Astrocyte (in vitro differentiated cells and primary cell): ENCODE data around the gene IQGAP2. TPM values are rescaled to one million over a fixed set of nuclear protein-coding genes. Genes with fewer than 3 reads are reported as not detected.

Source experiments
- DNase-seq: peaks from one replicate; pipeline ENCODE4 v3.0.0-alpha.2; 2010; ENCODE audit warnings: low read depth
- FAIRE-seq: peaks from 2 replicates; lab custom pipeline; 2011; peaks lifted over from hg19 to GRCh38; lab: Jason Lieb, UNC
- H2AFZ ChIP-seq: 2 replicates; pipeline ENCODE4 v1.6.0; 2012; ENCODE audit warnings: low read depth, low read length, inconsistent platforms
- H3K27ac ChIP-seq: 2 replicates; pipeline ENCODE4 v1.5.1; 2011; ENCODE audit warnings: low read depth, low read length, inconsistent platforms
- H3K27me3 ChIP-seq: 2 replicates; pipeline ENCODE4 v1.6.0; 2011; ENCODE audit warnings: low read length, inconsistent platforms; ENCODE audit not compliant: insufficient read depth
- H3K36me3 ChIP-seq: 2 replicates; pipeline ENCODE4 v1.5.1; 2011; ENCODE audit warnings: low read length, inconsistent platforms; ENCODE audit not compliant: insufficient read depth
- H3K4me1 ChIP-seq: 2 replicates; pipeline ENCODE4 v1.5.1; 2011; ENCODE audit warnings: low read length, inconsistent platforms; ENCODE audit not compliant: insufficient read depth
- H3K4me2 ChIP-seq: 2 replicates; pipeline ENCODE4 v1.6.0; 2012; ENCODE audit warnings: low read length, inconsistent platforms
- H3K4me3 ChIP-seq: 2 replicates; pipeline ENCODE4 v1.5.1; 2011; ENCODE audit warnings: low read depth, mild to moderate bottlenecking, low read length, inconsistent platforms; ENCODE audit not compliant: insufficient read depth
- H3K79me2 ChIP-seq: 2 replicates; pipeline ENCODE4 v1.6.0; 2012; ENCODE audit warnings: mild to moderate bottlenecking, low read length, inconsistent platforms; ENCODE audit not compliant: insufficient read depth
- H3K9ac ChIP-seq: 2 replicates; pipeline ENCODE4 v1.6.0; 2012; ENCODE audit warnings: mild to moderate bottlenecking, low read length, inconsistent platforms
- H3K9me3 ChIP-seq: 2 replicates; pipeline ENCODE4 v1.5.1; 2012; ENCODE audit warnings: low read depth, mild to moderate bottlenecking, low read length, inconsistent platforms; ENCODE audit not compliant: insufficient read depth
- H4K20me1 ChIP-seq: 2 replicates; pipeline ENCODE4 v1.6.0; 2012; ENCODE audit warnings: low read length, inconsistent platforms; ENCODE audit not compliant: insufficient read depth
- H3K27ac Mint-ChIP-seq: one replicate; pipeline ENCODE4 v1.8.0; 2021; ENCODE audit warnings: mild to moderate bottlenecking, mixed read lengths; ENCODE audit not compliant: unreplicated experiment
- H3K27me3 Mint-ChIP-seq: one replicate; pipeline ENCODE4 v1.8.0; 2021; ENCODE audit warnings: low read depth, mixed read lengths; ENCODE audit not compliant: unreplicated experiment
- H3K36me3 Mint-ChIP-seq: one replicate; pipeline ENCODE4 v1.8.0; 2021; ENCODE audit warnings: low read depth, mixed read lengths; ENCODE audit not compliant: unreplicated experiment
- H3K4me1 Mint-ChIP-seq: one replicate; pipeline ENCODE4 v1.8.0; 2021; ENCODE audit warnings: low read depth, mixed read lengths; ENCODE audit not compliant: unreplicated experiment
- H3K4me3 Mint-ChIP-seq: one replicate; pipeline ENCODE4 v1.8.0; 2021; ENCODE audit warnings: mild to moderate bottlenecking, moderate library complexity, mixed read lengths; ENCODE audit not compliant: unreplicated experiment
- H3K9me3 Mint-ChIP-seq: one replicate; pipeline ENCODE4 v1.8.0; 2021; ENCODE audit warnings: mild to moderate bottlenecking, mixed read lengths; ENCODE audit not compliant: unreplicated experiment
- EZH2 ChIP-seq: IDR thresholded peaks from 2 replicates; pipeline ENCODE4 v1.6.1; 2012; ENCODE audit warnings: mild to moderate bottlenecking, low read length, inconsistent platforms; ENCODE audit not compliant: insufficient read depth
- total RNA-seq: library from RNA; stranded (reverse); gene quantifications from 2 replicates; pipeline ENCODE4 v1.2.1, GENCODE V29; 2021
- TF ChIP-seq, protein P1 (sequence below): IDR thresholded peaks from 2 replicates; pipeline ENCODE4 v1.5.1; 2011; ENCODE audit warnings: low read depth, mild to moderate bottlenecking, inconsistent platforms, low read length, moderate library complexity; ENCODE audit not compliant: insufficient read depth

Gene IQGAP2
- total RNA-seq, 1 donor from 2014 or later: 2.9 TPM

DNA sequence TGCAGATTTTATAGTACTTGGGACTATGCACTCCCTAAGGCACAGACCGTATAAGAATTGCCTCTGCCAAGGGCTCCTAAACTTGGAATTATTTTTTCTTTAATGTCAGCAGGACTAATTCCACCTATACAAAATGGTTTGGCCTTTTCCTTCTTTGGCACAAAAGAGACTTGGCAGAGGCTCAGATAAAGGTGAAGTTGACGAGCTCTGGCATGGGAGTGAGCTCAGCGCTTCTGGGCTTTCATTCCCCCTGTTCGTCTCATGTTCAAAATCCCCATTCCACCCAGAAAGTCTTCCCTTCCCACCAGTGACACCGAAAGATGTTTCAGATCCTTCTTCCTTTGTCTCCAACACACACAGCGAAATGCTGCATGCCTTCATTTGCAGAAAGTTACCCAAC is 158.9 kb downstream of the IQGAP2 start:
- no peak overlapping the region for H3K4me2 ChIP-seq
- Mint-ChIP-seq H3K36me3 (no peaks in the 10 kb centered on the region), H3K27ac (no peak overlapping the region), H3K27me3 (peaks cover 9% of the 10 kb centered on the region), H3K4me3 (no peak overlapping the region), H3K9me3 (peaks cover 3% of the 10 kb centered on the region), H3K4me1 (peaks cover 2% of the 10 kb centered on the region)
- FAIRE-seq (no peak), DNase-seq (no peak)
- no peaks in the 10 kb centered on the region for H3K4me1 ChIP-seq
- H3K4me3 ChIP-seq: no peak overlapping the region
- peaks cover 2% of the 10 kb centered on the region for H3K27me3 ChIP-seq
- no peaks in the 10 kb centered on the region for H3K9me3 ChIP-seq
- H3K27ac ChIP-seq: no peak overlapping the region
- no peak overlapping the region for H2AFZ ChIP-seq
- no peak for TF ChIP-seq EZH2
- TF ChIP-seq, protein P1, sequence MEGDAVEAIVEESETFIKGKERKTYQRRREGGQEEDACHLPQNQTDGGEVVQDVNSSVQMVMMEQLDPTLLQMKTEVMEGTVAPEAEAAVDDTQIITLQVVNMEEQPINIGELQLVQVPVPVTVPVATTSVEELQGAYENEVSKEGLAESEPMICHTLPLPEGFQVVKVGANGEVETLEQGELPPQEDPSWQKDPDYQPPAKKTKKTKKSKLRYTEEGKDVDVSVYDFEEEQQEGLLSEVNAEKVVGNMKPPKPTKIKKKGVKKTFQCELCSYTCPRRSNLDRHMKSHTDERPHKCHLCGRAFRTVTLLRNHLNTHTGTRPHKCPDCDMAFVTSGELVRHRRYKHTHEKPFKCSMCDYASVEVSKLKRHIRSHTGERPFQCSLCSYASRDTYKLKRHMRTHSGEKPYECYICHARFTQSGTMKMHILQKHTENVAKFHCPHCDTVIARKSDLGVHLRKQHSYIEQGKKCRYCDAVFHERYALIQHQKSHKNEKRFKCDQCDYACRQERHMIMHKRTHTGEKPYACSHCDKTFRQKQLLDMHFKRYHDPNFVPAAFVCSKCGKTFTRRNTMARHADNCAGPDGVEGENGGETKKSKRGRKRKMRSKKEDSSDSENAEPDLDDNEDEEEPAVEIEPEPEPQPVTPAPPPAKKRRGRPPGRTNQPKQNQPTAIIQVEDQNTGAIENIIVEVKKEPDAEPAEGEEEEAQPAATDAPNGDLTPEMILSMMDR: no peak
- H3K79me2 ChIP-seq: no peaks in the 10 kb centered on the region
- no peaks in the 10 kb centered on the region for H3K36me3 ChIP-seq
- no peaks in the 10 kb centered on the region for H4K20me1 ChIP-seq
- no peak overlapping the region for H3K9ac ChIP-seq

GRCh38 chr5:76565009-76565408 is 161.9 kb downstream of the IQGAP2 start:
- H3K4me1 Mint-ChIP-seq: peaks cover 2% of the 10 kb centered on the region
- Histone ChIP-seq H3K9me3 (no peaks in the 10 kb centered on the region), H3K4me3 (no peak overlapping the region), H4K20me1 (no peaks in the 10 kb centered on the region), H3K4me1 (no peaks in the 10 kb centered on the region), H3K4me2 (no peak overlapping the region), H3K27ac (no peak overlapping the region), H3K36me3 (no peaks in the 10 kb centered on the region), H2AFZ (no peak overlapping the region), H3K9ac (no peak overlapping the region), H3K27me3 (peaks cover 2% of the 10 kb centered on the region), H3K79me2 (no peaks in the 10 kb centered on the region)
- DNase-seq (no peak), FAIRE-seq (no peak)
- peaks cover 13% of the 10 kb centered on the region for H3K27me3 Mint-ChIP-seq
- H3K4me3 Mint-ChIP-seq: no peak overlapping the region
- no peaks in the 10 kb centered on the region for H3K9me3 Mint-ChIP-seq
- no peak overlapping the region for H3K27ac Mint-ChIP-seq
- no peaks in the 10 kb centered on the region for H3K36me3 Mint-ChIP-seq
- TF ChIP-seq, protein P1: no peak
- TF ChIP-seq EZH2: no peak

- Histone ChIP-seq H2AFZ (no peak overlapping the region), H3K79me2 (no peaks in the 10 kb centered on the region), H3K27me3 (peaks cover 2% of the 10 kb centered on the region), H3K36me3 (no peaks in the 10 kb centered on the region), H3K4me1 (no peaks in the 10 kb centered on the region), H3K27ac (no peak overlapping the region), H4K20me1 (no peaks in the 10 kb centered on the region), H3K9ac (no peak overlapping the region), H3K9me3 (no peaks in the 10 kb centered on the region), H3K4me3 (no peak overlapping the region), H3K4me2 (no peak overlapping the region)
- H3K36me3 Mint-ChIP-seq: no peaks in the 10 kb centered on the region
- no peak for FAIRE-seq
- no peaks in the 10 kb centered on the region for H3K9me3 Mint-ChIP-seq
- no peak overlapping the region for H3K27ac Mint-ChIP-seq
- H3K4me1 Mint-ChIP-seq: no peaks in the 10 kb centered on the region
- H3K27me3 Mint-ChIP-seq: peaks cover 10% of the 10 kb centered on the region
- no peak overlapping the region for H3K4me3 Mint-ChIP-seq
- no peak for DNase-seq
- TF ChIP-seq, protein P1: no peak
- TF ChIP-seq EZH2: no peak
Observed at GRCh38 chr5:76570153-76570552, 167.1 kb downstream of the IQGAP2 start.
